ENCODE data around the gene LAMB1. TPM values are rescaled to one million over a fixed set of nuclear protein-coding genes. Genes with fewer than 3 reads are reported as not detected.

LAMB1 gene
- total RNA-seq, 1 experiment from 2014 or later, result 127 TPM

DNA sequence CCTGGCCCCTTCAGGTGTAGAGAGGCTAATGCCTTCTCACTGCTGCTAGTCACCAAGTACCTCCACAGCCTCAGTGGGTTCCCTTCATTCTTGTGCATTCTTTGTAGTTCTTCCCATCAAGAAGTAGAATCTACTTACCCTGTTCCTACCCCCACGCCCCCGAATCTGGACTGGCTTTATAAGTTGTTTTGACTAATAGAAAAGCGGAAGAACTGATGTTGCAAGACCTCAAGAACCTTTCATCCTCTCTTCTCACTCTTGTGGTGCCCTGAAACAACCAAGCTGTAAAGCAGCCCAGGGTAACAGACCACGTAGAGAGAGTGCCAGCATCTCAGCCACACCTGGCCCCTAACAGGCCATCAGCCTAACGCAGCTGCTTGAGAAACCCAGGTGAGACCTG lies 23.2 kb upstream of the LAMB1 start:
- in situ Hi-C loops (cut with HindIII; ENCODE audit: low pct_unique_long_range_greater_than_20kb, low sequenced_read_pairs), result no loop called here
- DNase-seq (ENCODE audit: low read depth), result no peak

DNA sequence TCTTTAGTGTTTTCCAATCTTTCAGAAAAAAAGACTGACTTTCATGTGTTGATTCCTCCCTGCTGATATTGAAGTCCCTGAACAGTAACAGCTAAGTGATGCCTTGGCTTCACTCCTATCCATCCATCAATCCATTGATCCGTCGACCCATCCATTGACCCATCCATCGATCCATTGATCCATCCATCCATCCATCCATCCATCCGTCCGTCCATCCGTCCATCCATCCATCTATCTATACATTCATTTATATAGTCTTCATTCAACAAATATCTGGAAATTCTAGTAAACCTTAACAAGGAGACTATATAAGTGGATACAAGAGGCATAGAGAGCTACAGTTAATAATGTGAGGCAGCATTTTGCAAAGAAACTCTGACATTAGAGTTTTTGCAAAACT lies 21.6 kb upstream of the LAMB1 start:
- no peak for DNase-seq (ENCODE audit: low read depth)
- in situ Hi-C loops (cut with HindIII; ENCODE audit: low pct_unique_long_range_greater_than_20kb, low sequenced_read_pairs), result no loop called here

DNA sequence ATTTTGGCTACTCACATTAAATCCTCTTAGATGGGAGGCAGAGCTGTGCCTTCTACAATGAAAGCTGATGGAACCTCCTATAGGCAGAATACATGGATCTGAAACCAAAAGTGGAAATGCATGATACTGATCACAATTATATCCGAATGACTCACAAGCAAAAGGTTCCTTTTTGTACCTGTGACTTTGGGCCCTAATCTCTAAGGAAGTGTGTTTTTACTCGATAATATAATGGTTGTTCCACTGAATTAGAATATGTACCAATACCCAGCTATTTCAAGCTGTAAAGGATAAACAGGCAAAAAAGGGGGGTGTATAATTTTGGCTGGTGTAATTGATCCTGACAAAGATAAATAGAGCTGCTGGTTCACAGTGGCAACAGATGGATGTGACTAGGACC lies 17.6 kb upstream of the LAMB1 start:
- in situ Hi-C loops (cut with HindIII; ENCODE audit: low pct_unique_long_range_greater_than_20kb, low sequenced_read_pairs), result no loop called here
- no peak for DNase-seq (ENCODE audit: low read depth)

DNA sequence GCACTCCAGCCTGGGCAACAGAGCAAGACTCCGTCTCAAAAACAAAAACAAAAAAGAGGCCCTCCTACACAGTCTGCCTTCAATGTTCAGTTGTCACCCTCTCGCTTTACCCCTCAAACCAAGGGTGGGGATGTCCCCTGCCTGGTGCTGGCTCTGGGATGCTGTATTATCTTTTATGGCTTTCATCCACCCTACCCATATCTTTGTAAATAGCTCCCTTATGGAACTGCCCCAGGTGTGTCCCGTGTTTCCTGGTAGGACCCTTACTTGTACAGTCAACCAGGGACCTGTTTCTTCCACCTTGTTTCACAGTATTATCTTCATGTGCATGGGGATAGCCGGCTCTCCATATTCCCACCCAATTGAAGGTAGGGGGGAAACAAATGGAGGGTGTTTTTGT lies 15.7 kb upstream of the LAMB1 start:
- no peak for DNase-seq (ENCODE audit: low read depth)
- in situ Hi-C loops (cut with HindIII; ENCODE audit: low pct_unique_long_range_greater_than_20kb, low sequenced_read_pairs), result no loop called here

DNA sequence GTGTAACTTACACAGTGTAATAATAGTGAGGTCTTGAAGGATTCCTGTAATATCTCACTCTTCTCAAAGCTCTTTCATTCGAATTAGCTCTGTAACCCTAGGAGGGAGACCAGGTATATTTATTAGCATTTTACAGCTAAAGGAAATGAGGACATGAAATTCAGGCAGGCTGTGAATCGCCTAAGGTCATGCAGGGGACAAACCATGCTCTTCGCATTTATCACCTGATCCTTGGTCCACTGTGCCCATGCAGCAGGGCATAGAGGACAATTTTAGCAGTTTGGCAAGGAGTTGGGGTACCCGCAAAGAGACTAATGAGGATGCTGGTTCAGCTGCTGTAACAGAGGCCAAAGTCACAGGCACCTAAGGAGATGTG lies 14.8 kb upstream of the LAMB1 start:
- in situ Hi-C loops (cut with HindIII; ENCODE audit: low pct_unique_long_range_greater_than_20kb, low sequenced_read_pairs), result no loop called here
- DNase-seq (ENCODE audit: low read depth), result no peak

DNA sequence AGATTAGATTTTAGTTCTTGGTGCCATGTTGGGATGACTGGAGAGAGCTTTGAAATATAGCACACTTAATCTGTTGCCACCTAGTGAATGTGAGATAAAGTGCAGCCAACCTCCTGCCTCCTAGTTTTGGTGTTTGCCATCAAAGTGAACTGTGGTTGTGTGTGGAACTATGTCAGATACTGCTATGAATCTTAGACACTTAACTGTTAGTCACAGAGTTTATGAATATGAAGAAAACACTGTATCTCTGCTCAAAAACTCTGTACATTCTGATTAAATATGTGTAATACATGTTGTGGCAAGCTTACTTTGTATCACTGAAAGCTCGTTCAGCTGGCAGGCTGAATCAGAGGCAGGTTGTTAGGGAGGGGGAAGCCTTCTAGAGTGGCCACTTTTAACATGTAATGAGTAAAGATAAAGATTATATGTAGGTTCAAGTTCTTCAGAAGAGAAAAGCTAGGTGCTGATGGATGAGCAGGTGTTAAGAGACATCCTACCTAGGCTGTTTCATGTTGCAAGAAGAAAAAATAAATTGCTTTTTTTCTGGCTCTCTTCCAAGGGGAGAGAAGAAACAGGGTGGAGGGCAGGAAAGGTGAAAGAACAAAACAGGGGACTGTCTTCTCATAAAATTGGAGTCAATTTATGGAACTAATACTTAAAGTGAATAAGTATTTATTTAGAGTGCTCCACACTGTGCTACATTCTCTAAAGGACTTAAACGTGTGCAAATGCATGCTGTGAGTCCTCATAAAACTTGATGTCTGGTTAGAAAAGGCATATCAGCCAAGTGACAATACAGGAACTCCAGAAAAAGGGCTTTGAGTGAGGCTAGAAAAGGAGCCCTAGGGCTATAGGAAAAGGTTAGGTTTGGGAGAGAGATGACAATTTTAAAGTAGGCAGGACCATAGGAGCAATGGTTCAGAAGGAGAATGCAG lies 14.1 kb upstream of the LAMB1 start:
- in situ Hi-C loops (cut with HindIII; ENCODE audit: low pct_unique_long_range_greater_than_20kb, low sequenced_read_pairs), result no loop called here
- DNase-seq (ENCODE audit: low read depth), result peak; percentile 63

DNA sequence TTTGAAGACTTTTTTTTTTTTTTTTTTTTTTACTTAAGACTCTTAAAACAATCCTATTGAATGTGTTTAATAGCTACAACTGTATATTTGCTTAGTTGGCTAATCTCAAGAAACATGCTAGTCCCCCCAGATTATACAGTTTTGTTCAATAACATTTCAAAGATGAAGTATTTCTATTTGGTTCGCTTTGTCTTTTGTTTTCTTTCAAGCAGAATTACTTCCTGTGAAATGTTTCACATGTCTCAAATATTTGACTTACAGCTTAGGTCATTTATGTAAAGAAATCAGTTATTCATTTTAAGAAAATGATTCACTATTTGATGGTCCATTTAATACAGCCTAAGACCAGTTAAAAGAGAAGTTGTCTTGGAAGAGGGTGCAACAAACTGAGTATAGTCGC lies 12.8 kb upstream of the LAMB1 start:
- in situ Hi-C loops (cut with HindIII; ENCODE audit: low pct_unique_long_range_greater_than_20kb, low sequenced_read_pairs), result no loop called here

DNA sequence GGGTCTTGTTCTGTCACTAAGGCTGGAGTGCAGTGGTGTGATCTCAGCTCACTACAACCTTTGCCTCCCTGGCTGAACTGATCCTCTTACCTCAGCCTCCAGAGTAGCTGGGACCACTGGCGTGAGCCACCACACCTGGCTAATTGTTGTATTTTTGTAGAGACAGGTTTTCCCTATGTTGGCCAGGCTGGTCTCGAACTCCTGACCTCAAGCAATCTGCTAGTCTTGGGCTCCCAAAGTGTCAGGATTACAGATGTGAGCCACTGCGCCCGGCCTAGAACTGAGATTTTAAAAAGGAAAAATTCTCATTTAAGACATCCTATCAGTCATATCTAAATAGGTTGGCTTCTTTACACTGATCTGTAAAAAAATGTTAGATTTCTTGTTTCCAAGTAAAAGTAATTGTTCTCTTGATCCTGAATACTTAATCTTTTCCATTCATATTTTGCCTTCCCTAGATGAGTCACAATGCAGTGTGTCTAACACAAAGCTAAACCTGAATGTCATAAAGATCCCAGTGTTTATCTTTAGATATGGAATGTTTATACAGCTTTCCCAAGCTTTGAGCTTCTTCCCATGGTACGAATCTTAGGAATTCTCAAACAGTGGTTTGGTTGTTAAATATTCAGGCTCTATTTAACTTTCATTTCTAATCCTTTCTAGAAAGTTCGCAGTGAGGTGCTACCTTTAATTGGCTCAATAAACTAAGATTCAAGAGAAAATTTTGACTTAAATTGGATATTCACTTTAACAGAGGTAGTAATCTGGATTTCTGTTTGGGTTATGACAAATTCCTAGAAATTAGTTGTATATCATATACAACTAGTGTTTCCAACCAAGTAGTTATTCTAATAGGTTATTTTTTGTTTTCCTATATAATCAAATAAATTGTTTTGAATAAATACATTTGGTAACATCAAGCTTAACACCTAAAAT lies 12.1 kb upstream of the LAMB1 start:
- in situ Hi-C loops (cut with HindIII; ENCODE audit: low pct_unique_long_range_greater_than_20kb, low sequenced_read_pairs), result no loop called here
- DNase-seq (ENCODE audit: low read depth), result peak; percentile 78

More for the DNA sequence above, 12.8 kb upstream of the LAMB1 start:
- DNase-seq (ENCODE audit: low read depth), result peak; percentile 55

DNA sequence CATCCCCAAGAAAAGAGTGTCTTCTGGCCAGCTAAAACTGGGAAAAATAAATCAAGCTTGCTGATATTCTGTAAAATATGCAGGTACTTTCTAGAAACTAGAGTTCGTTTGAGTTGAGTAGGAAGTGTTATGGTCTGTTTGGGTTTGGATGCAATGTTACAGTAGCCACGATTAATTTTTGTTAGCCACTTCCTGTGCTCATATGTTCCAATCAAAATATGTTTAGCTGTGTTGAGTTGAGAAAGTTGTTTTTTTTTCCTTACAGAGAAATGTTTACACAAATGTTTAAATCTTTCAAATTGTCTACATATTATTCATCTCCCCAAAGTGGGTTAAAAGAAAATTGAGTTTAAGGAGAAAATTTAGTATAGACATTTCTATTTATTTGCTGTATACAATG lies 11.3 kb upstream of the LAMB1 start:
- in situ Hi-C loops (cut with HindIII; ENCODE audit: low pct_unique_long_range_greater_than_20kb, low sequenced_read_pairs), result no loop called here
- no peak for DNase-seq (ENCODE audit: low read depth)

DNA sequence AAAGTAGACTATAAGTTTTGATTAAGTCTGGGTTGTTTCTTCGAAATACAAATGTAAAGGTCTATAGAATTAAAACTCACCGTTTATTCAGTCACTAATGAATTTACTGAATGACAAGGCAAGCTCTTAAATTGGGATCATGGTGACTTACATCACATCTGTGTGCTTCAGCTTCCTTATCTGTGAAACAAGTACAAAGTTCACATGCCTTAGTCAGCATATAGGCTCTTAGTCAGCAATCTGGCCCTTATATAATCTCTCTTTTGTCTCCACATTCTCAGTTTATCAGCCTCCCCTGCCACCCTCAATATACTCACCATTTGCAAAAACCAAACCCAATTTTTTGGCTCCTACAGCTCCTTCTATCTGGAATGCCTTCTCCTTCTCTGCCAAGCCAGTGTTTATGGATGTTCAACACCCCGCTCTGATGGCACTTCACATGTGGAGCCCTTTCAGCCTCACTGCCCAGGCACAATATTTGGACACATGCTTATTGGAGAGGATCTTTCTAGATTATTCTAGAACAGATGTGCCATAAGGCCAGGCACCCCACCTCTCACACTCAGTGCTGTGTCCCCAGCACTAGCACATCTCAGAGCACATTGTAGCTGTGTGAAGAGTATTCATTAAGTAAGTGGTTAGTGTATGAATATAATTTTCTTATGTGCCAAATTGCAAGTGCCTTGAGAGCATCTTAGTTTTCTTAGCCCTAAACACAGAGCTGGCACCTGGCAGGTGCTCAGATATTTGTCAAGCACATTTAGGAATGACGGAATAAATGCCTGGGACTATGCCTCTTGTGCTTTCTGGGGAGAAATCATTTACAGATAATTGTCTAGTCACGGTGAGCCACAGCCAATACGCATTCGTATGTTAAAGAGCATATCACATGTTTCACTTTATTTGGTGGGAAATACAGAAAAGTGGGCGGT lies 9.8 kb upstream of the LAMB1 start:
- DNase-seq (ENCODE audit: low read depth), result peak; percentile 64
- in situ Hi-C loops (cut with HindIII; ENCODE audit: low pct_unique_long_range_greater_than_20kb, low sequenced_read_pairs), result no loop called here

DNA sequence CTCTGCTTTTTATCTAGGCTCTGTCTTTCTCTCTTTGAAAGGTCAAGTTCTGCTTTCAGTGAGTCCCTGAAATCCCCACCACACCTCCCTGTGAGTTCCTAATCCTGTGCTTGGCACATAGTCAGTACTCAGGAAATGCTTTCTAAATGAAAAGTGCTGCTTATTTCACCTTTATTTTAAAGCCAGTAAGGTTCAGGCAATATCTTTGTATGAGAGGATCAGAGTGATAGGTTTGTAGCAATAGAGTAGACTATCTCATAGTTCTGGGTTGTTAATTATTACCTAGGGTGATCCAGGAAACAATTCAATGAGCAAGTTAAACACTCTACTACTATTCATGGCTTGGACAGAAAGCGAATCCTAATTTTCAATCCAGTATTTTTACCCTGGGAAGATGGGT lies 7.4 kb upstream of the LAMB1 start:
- DNase-seq (ENCODE audit: low read depth), result peak; percentile 65
- in situ Hi-C loops (cut with HindIII; ENCODE audit: low pct_unique_long_range_greater_than_20kb, low sequenced_read_pairs), result no loop called here

DNA sequence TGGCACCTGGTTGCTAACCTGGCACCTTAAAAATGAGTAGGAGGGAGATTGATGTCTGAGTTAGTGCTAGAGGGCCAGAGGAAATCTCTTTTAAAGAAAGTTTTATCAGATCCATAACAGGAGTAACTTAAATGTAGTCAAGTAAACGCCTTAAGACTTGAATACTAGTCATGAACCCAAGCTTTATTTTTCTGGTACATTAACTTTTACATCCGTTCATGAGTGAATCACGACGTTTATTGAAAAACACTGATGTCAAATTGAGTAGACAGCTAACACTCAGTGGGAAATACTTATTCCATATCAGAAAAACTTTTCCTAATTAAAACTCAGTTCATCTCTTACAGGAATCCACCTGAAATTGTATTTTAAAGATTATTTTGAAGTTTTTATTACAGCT lies 6.9 kb upstream of the LAMB1 start:
- in situ Hi-C loops (cut with HindIII; ENCODE audit: low pct_unique_long_range_greater_than_20kb, low sequenced_read_pairs), result no loop called here

DNA sequence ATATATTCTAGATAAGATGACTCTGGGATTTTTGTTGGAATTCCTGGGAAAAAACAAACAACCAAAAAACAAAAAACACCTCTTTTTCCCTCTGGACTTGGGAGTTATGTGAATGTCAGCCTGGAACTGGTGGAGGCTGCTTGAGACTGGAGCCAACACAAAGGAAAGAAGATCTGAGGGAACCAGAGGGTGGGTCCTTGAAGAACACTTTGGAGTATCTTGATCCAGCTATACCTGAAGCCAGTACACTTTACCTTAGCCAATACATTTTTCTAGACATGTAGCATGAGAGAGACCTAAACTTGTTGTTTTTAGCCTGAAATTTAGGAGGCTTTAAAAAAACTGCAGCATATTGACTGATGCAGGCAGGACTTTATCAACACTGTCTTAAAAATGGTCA lies 5.9 kb upstream of the LAMB1 start:
- in situ Hi-C loops (cut with HindIII; ENCODE audit: low pct_unique_long_range_greater_than_20kb, low sequenced_read_pairs), result no loop called here
- no peak for DNase-seq (ENCODE audit: low read depth)

More for the DNA sequence above, 6.9 kb upstream of the LAMB1 start:
- peak; percentile 27 for DNase-seq (ENCODE audit: low read depth)

DNA sequence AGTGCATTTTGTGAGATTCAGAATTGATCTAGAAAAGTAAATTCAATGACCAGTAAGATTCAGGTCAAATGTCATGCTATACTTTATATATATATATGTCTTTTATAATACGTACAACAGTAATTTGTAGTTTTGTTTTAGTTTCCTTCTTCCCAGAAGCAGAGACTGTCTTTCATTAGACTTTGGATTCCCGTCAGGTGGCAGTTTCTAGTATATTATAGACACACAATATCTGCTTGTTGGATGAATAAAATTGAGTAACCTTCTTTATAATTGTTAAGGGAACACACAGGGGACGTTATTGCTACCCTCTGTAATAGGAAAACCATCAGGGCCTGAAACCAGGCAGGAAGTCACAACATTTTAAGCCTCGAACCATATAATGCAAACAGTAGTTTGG lies 5.3 kb upstream of the LAMB1 start:
- in situ Hi-C loops (cut with HindIII; ENCODE audit: low pct_unique_long_range_greater_than_20kb, low sequenced_read_pairs), result no loop called here
- DNase-seq (ENCODE audit: low read depth), result no peak

DNA sequence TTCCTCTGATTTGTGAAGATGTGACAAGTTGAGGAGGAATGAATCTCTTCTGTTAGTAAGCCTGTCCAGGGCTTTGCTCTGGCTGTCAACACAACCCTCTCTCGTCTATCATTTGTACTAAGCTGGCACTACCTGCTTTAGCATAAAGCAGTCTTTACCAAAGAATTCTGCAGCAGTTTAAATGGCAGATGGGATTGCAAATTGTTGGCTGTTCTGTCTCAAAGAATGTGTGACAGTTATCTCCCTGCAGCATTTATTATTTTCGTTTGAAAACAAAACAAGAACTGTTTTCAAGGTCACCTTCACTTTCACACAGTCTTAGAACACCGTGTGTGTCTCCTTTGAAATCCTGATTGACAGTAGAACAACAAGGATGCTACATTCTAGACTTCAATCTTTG lies 4.8 kb upstream of the LAMB1 start:
- DNase-seq (ENCODE audit: low read depth), result no peak
- in situ Hi-C loops (cut with HindIII; ENCODE audit: low pct_unique_long_range_greater_than_20kb, low sequenced_read_pairs), result no loop called here

DNA sequence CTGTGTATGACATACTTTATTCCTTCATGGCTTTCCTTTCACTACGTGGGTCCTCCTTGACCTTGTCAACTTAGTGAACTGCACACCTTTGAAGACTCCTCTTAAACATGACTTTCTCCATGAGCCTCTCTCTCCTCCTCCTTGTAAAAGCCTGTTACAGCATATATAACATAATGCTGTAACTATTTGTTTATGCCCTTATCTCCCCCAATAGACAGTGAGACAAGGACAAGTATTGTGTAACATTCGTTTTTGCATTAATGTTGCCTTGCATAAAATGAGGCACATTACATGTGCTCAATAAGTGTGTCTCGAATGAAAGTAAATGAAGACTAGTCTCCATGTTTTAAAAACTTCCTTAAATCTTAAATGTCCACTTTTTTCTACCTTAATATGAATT lies 4.3 kb upstream of the LAMB1 start:
- in situ Hi-C loops (cut with HindIII; ENCODE audit: low pct_unique_long_range_greater_than_20kb, low sequenced_read_pairs), result no loop called here
- no peak for DNase-seq (ENCODE audit: low read depth)

DNA sequence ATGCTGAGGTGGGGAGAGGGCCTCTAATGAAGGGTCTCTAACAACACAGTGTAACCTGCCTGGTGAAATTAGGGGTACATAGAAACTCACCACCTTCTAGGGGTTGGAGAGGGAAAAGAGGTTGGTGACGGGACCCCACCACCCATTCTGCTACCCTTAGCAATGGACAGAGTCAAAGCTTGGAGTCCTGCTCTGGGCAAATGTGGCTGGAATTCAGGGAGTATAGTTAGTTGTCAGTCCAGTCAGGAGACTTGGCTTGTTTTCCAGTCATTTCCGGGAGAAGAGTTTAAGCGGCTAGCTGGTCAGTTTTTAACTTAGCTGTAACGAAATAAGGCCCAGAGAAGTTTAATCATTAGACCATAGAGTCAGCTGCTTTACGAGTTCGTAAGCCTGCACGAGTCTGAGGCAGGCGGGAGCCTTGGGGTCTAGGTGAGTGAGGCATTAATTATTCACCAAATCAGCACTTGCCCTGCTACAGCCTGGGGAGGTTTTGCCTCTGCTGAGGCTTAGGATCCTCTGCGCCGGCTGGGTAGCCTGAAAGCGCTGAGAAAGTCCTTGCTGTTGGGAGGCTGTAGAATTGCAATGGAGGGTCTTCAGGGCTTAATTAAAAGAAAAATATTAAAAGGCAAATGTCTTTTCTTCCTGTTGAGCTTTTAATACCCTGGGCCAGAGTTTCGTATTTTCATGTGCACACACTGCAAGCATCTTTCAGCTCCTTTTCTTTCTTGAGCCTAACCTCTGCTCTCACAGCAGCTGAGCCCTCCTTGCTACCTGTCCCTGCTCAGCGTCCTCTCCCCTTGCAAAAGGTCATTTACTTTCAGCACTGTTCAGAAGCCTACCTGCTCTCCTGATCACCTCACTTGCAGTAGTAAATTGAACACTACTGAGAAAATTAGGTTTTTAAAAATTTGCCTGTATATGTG lies 1.5 kb upstream of the LAMB1 start:
- in situ Hi-C loops (cut with HindIII; ENCODE audit: low pct_unique_long_range_greater_than_20kb, low sequenced_read_pairs), result no loop called here
- peak; percentile 94 for DNase-seq (ENCODE audit: low read depth)
